Measurements from ENCODE around the gene B4GALT2. TPM values are rescaled to one million over a fixed set of nuclear protein-coding genes. Genes with fewer than 3 reads are reported as not detected.

Gene B4GALT2
- total and polyA plus RNA-seq, 8 donors: 15.2 to 37.4 (median 22.5) TPM

GRCh38 chr1:43971336-43971980 lies 7.6 kb upstream of the B4GALT2 start:
- peak overlapping the region in 2 of 4 donors; percentile 96 to 99 for H3K4me3 ChIP-seq
- peaks cover 25 to 49% (median 41%) of the 10 kb centered on the region in 4 donors for H3K4me1 ChIP-seq
- no peak overlapping the region for H3K27ac ChIP-seq
- TF ChIP-seq POLR2A (IDR thresholded peaks at IDR 0.05) (no peak), EP300 (IDR thresholded peaks at IDR 0.05) (no peak), CTCF (IDR thresholded peaks at IDR 0.05) (no peak), POLR2AphosphoS5 (IDR thresholded peaks at IDR 0.05) (no peak)
- DNase-seq: no peak
- H3K36me3 ChIP-seq: peaks cover 6 to 44% (median 36%) of the 10 kb centered on the region in 4 donors
- intact Hi-C loops (cut with DNase I; ENCODE audit: low total_unique reads): no loop called here
- H3K27me3 ChIP-seq: no peaks in the 10 kb centered on the region
- 93 to 97% (median 97%) methylated on average over 13 to 17 of the region's 17 CpGs for WGBS, 5 donors
- H3K9me3 ChIP-seq: no peaks in the 10 kb centered on the region

GRCh38 chr1:43973981-43974442 lies 5.0 kb upstream of the B4GALT2 start:
- no peak for TF ChIP-seq EP300 (IDR thresholded peaks at IDR 0.05)
- no peak for TF ChIP-seq CTCF (IDR thresholded peaks at IDR 0.05)
- TF ChIP-seq POLR2AphosphoS5 (IDR thresholded peaks at IDR 0.05): no peak
- no peak for TF ChIP-seq POLR2A (IDR thresholded peaks at IDR 0.05)
- no peak for DNase-seq
- H3K27me3 ChIP-seq: no peaks in the 10 kb centered on the region
- H3K9me3 ChIP-seq: no peaks in the 10 kb centered on the region
- peaks cover 13 to 50% (median 40%) of the 10 kb centered on the region in 4 donors for H3K36me3 ChIP-seq
- intact Hi-C loops (cut with DNase I; ENCODE audit: low total_unique reads): no loop called here
- H3K4me1 ChIP-seq: peaks cover 44 to 73% (median 63%) of the 10 kb centered on the region in 4 donors
- 26 to 35% (median 29%) methylated on average over 9 of the region's 9 CpGs for WGBS, 5 donors
- peak overlapping the region; percentile 63 to 84 (median 76) for H3K4me3 ChIP-seq
- H3K27ac ChIP-seq: peak overlapping the region; percentile 90 to 97 (median 96)

- 0 to 1% (median 1%) methylated on average over 57 to 93 of the region's 93 CpGs for WGBS, 5 donors
- Histone ChIP-seq H3K36me3 (peaks cover 13 to 50% (median 40%) of the 10 kb centered on the region in 4 donors), H3K9me3 (no peaks in the 10 kb centered on the region), H3K27ac (peak within 1 kb of the TSS; percentile 90 to 97 (median 96)), H3K4me1 (peaks cover 46 to 72% (median 63%) of the 10 kb centered on the region in 4 donors), H3K27me3 (no peaks in the 10 kb centered on the region), H3K4me3 (peak within 1 kb of the TSS; percentile 63 to 84 (median 76))
- intact Hi-C loops (cut with DNase I; ENCODE audit: low total_unique reads): no loop called here
- TF ChIP-seq CTCF (IDR thresholded peaks at IDR 0.05) (peak in 2 of 7 experiments; percentile 22 to 32), EP300 (IDR thresholded peaks at IDR 0.05) (no peak), POLR2A (IDR thresholded peaks at IDR 0.05) (peak in 1 of 4 donors; percentile 81), POLR2AphosphoS5 (IDR thresholded peaks at IDR 0.05) (peak; percentile 91 to 99 (median 98))
- peak; percentile 98 to 99 for DNase-seq
Observed at GRCh38 chr1:43974443-43975248, 4.4 kb upstream of the B4GALT2 start, which contains the start of gene ATP6V0B. Gene ATP6V0B (plus strand): TSS chr1:43974960. CDS start chr1:43975041, 81 bp downstream.

GRCh38 chr1:43975249-43975961 lies 3.6 kb upstream of the B4GALT2 start:
- H3K4me1 ChIP-seq: peaks cover 51 to 73% (median 65%) of the 10 kb centered on the region in 4 donors
- 1 to 3% (median 1%) methylated on average over 21 to 34 of the region's 34 CpGs for WGBS, 5 donors
- intact Hi-C loops (cut with DNase I; ENCODE audit: low total_unique reads): no loop called here

More at GRCh38 chr1:43975249-43975961, 3.6 kb upstream of the B4GALT2 start:
- Histone ChIP-seq H3K27me3 (no peaks in the 10 kb centered on the region), H3K36me3 (peaks cover 13 to 50% (median 40%) of the 10 kb centered on the region in 4 donors), H3K9me3 (no peaks in the 10 kb centered on the region), H3K27ac (peak overlapping the region; percentile 90 to 97 (median 96)), H3K4me3 (peak overlapping the region; percentile 63 to 84 (median 76))
- TF ChIP-seq POLR2AphosphoS5 (IDR thresholded peaks at IDR 0.05) (no peak), CTCF (IDR thresholded peaks at IDR 0.05) (no peak), EP300 (IDR thresholded peaks at IDR 0.05) (no peak), POLR2A (IDR thresholded peaks at IDR 0.05) (no peak)
- peak; percentile 74 to 86 for DNase-seq
